Thoracic aorta (tissue), 2 donors: ENCODE measurements around the gene DHCR7. TPM values are rescaled to one million over a fixed set of nuclear protein-coding genes. Genes with fewer than 3 reads are reported as not detected.

Experiments
- ATAC-seq: fragments of 150-250 bp; one replicate; pipeline ENCODE4 v1.8.0; 2017; ENCODE audit warnings: low read depth; ENCODE audit not compliant: insufficient number of reproducible peaks, low FRiP score
- DNase-seq: peaks from one replicate; pipeline ENCODE4 v3.0.0-alpha.2; 2020; ENCODE audit warnings: low spot score
- H3K27ac ChIP-seq, 2 donors: fragments of 200-600 bp; sonication (generic); 1 replicate in 1 of 2; 2 replicates in 1 of 2; pipeline ENCODE4 v1.5.1; 2016; ENCODE audit warnings: mild to moderate bottlenecking in 2 of 2, moderate library complexity in 2 of 2
- H3K27me3 ChIP-seq: fragments of 200-600 bp; sonication (generic); replicated peaks from 2 replicates; pipeline ENCODE4 v1.6.0; 2016; ENCODE audit warnings: mild to moderate bottlenecking; ENCODE audit not compliant: insufficient read depth
- H3K36me3 ChIP-seq: fragments of 200-600 bp; sonication (generic); one replicate; pipeline ENCODE4 v1.5.1; 2016
- H3K4me1 ChIP-seq, 2 donors: fragments of 200-600 bp; sonication (generic); 1 replicate in 1 of 2; 2 replicates in 1 of 2; pipeline versions ENCODE4 v1.5.1 to v1.6.0; 2016; ENCODE audit warnings: low read depth in 2 of 2, mild to moderate bottlenecking in 1 of 2; ENCODE audit not compliant: control insufficient read depth in 1 of 2
- H3K4me3 ChIP-seq: fragments of 200-600 bp; sonication (generic); 2 replicates; pipeline ENCODE4 v1.5.1; 2016; ENCODE audit warnings: mild to moderate bottlenecking
- H3K9me3 ChIP-seq: fragments of 200-600 bp; sonication (generic); 2 replicates; pipeline ENCODE4 v1.5.1; 2016
- CTCF ChIP-seq: fragments of 200-600 bp; sonication (generic); IDR thresholded peaks from one replicate; pipeline ENCODE4 v1.5.1; 2019; ENCODE audit warnings: antibody characterized with exemption
- total RNA-seq, 2 donors: library from RNA; depleted of rRNA; stranded (reverse); fragments of >200 nt; gene quantifications; one replicate each; pipeline versions ENCODE4 v1.1.0 to v1.2.3, GENCODE V29; 2016

The DHCR7 gene
- total RNA-seq, 2 donors from 2014 or later: 6.6 to 17.6 TPM

GRCh38 chr11:71472941-71473792, 25.0 kb upstream of the DHCR7 start:
- no peak for ATAC-seq
- Histone ChIP-seq H3K27ac (no peak overlapping the region), H3K36me3 (peaks cover 55% of the 10 kb centered on the region), H3K4me1 (no peaks in the 10 kb centered on the region), H3K4me3 (no peak overlapping the region), H3K9me3 (no peaks in the 10 kb centered on the region), H3K27me3 (no peaks in the 10 kb centered on the region)
- DNase-seq: no peak
- no peak for TF ChIP-seq CTCF

- H3K4me1 ChIP-seq: no peaks in the 10 kb centered on the region
- TF ChIP-seq CTCF: no peak
- no peaks in the 10 kb centered on the region for H3K9me3 ChIP-seq
- no peak overlapping the region for H3K4me3 ChIP-seq
- no peak overlapping the region for H3K27ac ChIP-seq
- H3K36me3 ChIP-seq: peaks cover 50% of the 10 kb centered on the region
- ATAC-seq: no peak
- no peaks in the 10 kb centered on the region for H3K27me3 ChIP-seq
- no peak for DNase-seq
These were observed 24.2 kb upstream of the DHCR7 start for GRCh38 chr11:71472357-71472885.

DNA sequence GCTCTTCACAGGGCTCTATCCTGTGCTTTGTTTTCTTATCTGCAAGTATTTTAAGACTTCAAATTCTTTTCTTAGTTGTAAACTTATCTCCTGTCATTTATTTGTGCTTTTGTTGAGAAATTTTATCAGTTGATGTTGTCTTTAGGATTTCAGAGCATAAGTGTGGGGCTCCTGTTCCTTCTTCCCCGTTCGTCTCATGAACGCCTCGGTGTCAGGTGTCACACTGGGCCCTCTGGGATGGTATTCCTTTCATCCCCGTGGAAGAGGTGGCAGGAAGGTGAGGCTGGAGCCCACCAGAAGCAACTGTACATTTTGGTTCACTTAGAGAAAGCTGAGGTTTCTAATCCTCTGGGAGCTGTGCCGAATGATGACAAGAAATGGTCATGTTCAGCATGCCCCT, 22.8 kb upstream of the DHCR7 start:
- ATAC-seq (no peak), DNase-seq (no peak)
- Histone ChIP-seq H3K4me1 (no peaks in the 10 kb centered on the region), H3K9me3 (no peaks in the 10 kb centered on the region), H3K27me3 (no peaks in the 10 kb centered on the region), H3K27ac (no peak overlapping the region), H3K36me3 (peaks cover 36% of the 10 kb centered on the region), H3K4me3 (no peak overlapping the region)
- no peak for TF ChIP-seq CTCF

GRCh38 chr11:71467164-71467563, 19.0 kb upstream of the DHCR7 start:
- H3K27ac ChIP-seq: no peak overlapping the region
- H3K4me3 ChIP-seq: no peak overlapping the region
- no peaks in the 10 kb centered on the region for H3K4me1 ChIP-seq
- ATAC-seq (no peak), DNase-seq (no peak)
- peaks cover 18% of the 10 kb centered on the region for H3K36me3 ChIP-seq
- H3K27me3 ChIP-seq: no peaks in the 10 kb centered on the region
- no peak for TF ChIP-seq CTCF
- H3K9me3 ChIP-seq: no peaks in the 10 kb centered on the region

- peaks cover 21% of the 10 kb centered on the region for H3K36me3 ChIP-seq
- no peaks in the 10 kb centered on the region for H3K9me3 ChIP-seq
- DNase-seq (no peak), ATAC-seq (no peak)
- H3K27me3 ChIP-seq: no peaks in the 10 kb centered on the region
- TF ChIP-seq CTCF: no peak
- H3K4me1 ChIP-seq: no peaks in the 10 kb centered on the region
- H3K4me3 ChIP-seq: no peak overlapping the region
- no peak overlapping the region for H3K27ac ChIP-seq
These were observed 18.2 kb upstream of the DHCR7 start for GRCh38 chr11:71466358-71466757.
